RWPE2 (cell line): Measurements from ENCODE around the gene NHERF2.

Experiments used
- ATAC-seq: fragments of 200-7000 bp; cut with Tn5 transposase; 3 replicates; pipeline ENCODE4 v1.9.1; 2021; ENCODE audit warnings: low read depth
- DNase-seq: peaks from one replicate; pipeline ENCODE4 v3.0.0-alpha.2; 2020; ENCODE audit warnings: low spot score
- H3K27ac ChIP-seq: fragments of 450-650 bp; 2 replicates; pipeline ENCODE4 v1.5.1; 2017; ENCODE audit warnings: mild to moderate bottlenecking; ENCODE audit not compliant: poor library complexity, severe bottlenecking
- H3K27me3 ChIP-seq: fragments of 250-450 bp; sonication (Bioruptor Pico); 2 replicates; pipeline ENCODE4 v1.5.1; 2021; ENCODE audit warnings: mild to moderate bottlenecking, moderate library complexity; ENCODE audit not compliant: insufficient read depth, poor library complexity, severe bottlenecking
- H3K36me3 ChIP-seq: fragments of 250-450 bp; sonication (Bioruptor Pico); 2 replicates; pipeline ENCODE4 v1.5.1; 2020; ENCODE audit warnings: low read depth, mild to moderate bottlenecking, moderate library complexity
- H3K4me1 ChIP-seq: fragments of 250-450 bp; sonication (Bioruptor Pico); 2 replicates; pipeline ENCODE4 v1.5.1; 2021; ENCODE audit warnings: mild to moderate bottlenecking, moderate library complexity; ENCODE audit not compliant: insufficient read depth, poor library complexity, severe bottlenecking
- H3K4me3 ChIP-seq: fragments of 250-450 bp; sonication (Bioruptor Pico); 2 replicates; pipeline ENCODE4 v1.5.1; 2021; ENCODE audit warnings: mild to moderate bottlenecking, moderate library complexity; ENCODE audit not compliant: severe bottlenecking
- H3K9me3 ChIP-seq: fragments of 250-450 bp; sonication (Bioruptor Pico); 2 replicates; pipeline ENCODE4 v1.5.1; 2021; ENCODE audit warnings: mild to moderate bottlenecking, moderate library complexity; ENCODE audit not compliant: severe bottlenecking
- CTCF ChIP-seq: fragments of 450-650 bp; IDR thresholded peaks from one replicate; pipeline ENCODE4 v1.5.1; 2017; ENCODE audit warnings: mild to moderate bottlenecking, moderate library complexity; ENCODE audit not compliant: poor library complexity, severe bottlenecking

Gene NHERF2

GRCh38 chr16:2044541-2044940 lies 17.8 kb downstream of the NHERF2 start:
- ATAC-seq (no peak), DNase-seq (no peak)
- peaks cover 9% of the 10 kb centered on the region for H3K4me1 ChIP-seq
- no peaks in the 10 kb centered on the region for H3K27me3 ChIP-seq
- no peak overlapping the region for H3K27ac ChIP-seq
- no peak for TF ChIP-seq CTCF
- H3K9me3 ChIP-seq: no peaks in the 10 kb centered on the region
- H3K36me3 ChIP-seq: peaks cover 10% of the 10 kb centered on the region; the same call in 1 of the 2 replicates
- H3K4me3 ChIP-seq: no peak overlapping the region

GRCh38 chr16:2045965-2046892 lies 19.5 kb downstream of the NHERF2 start:
- no peak for DNase-seq
- no peaks in the 10 kb centered on the region for H3K9me3 ChIP-seq
- H3K36me3 ChIP-seq: peaks cover 21% of the 10 kb centered on the region
- no peak overlapping the region for H3K4me3 ChIP-seq
- peak overlapping the region; percentile 20 for H3K27ac ChIP-seq
- no peak for ATAC-seq
- H3K4me1 ChIP-seq: peaks cover 6% of the 10 kb centered on the region
- no peak for TF ChIP-seq CTCF
- H3K27me3 ChIP-seq: no peaks in the 10 kb centered on the region

GRCh38 chr16:2046893-2047329 lies 20.2 kb downstream of the NHERF2 start:
- Histone ChIP-seq H3K27ac (peak overlapping the region; percentile 20), H3K4me1 (no peaks in the 10 kb centered on the region), H3K9me3 (no peaks in the 10 kb centered on the region), H3K36me3 (peaks cover 27% of the 10 kb centered on the region), H3K4me3 (peak overlapping the region; percentile 79), H3K27me3 (no peaks in the 10 kb centered on the region)
- TF ChIP-seq CTCF: no peak
- no peak for DNase-seq
- ATAC-seq: no peak; the same call in 2 of the 3 replicates

GRCh38 chr16:2047330-2048115 lies 20.8 kb downstream of the NHERF2 start, which contains the start of the genes NTHL1 and TSC2:
NTHL1 (minus strand) TSS chr16:2047834; CDS start chr16:2047823, 11 bp downstream.
TSC2 (plus strand) TSS chr16:2047985; CDS start chr16:2048616, 631 bp downstream.
- peak; percentile 94 for ATAC-seq
- peak within 1 kb of the TSS; percentile 20 for H3K27ac ChIP-seq
- H3K4me3 ChIP-seq: peak within 1 kb of the TSS; percentile 79
- H3K9me3 ChIP-seq: no peaks in the 10 kb centered on the region
- H3K27me3 ChIP-seq: no peaks in the 10 kb centered on the region
- no peaks in the 10 kb centered on the region for H3K4me1 ChIP-seq
- DNase-seq: peak; percentile 97
- H3K36me3 ChIP-seq: peaks cover 27% of the 10 kb centered on the region
- peak; percentile 24 for TF ChIP-seq CTCF
